OCI-LY3 (cell line): ENCODE measurements around the gene MISP.
"Not testable (repeated sequence)": the region's sequence is repeated elsewhere in the genome, so short reads cannot be mapped to it uniquely, and the experiment has no call there.

Experiments used
- H2AFZ ChIP-seq: fragments of 200-600, 300-600 bp; shearing (Covaris generic); 2 replicates; pipeline ENCODE4 v1.6.0; 2014; ENCODE audit warnings: antibody characterized with exemption, low read depth, low read length
- H3K27ac ChIP-seq: fragments of 200-600, 300-600 bp; sonication (generic); 2 replicates; pipeline ENCODE4 v1.5.1; 2014; ENCODE audit warnings: mild to moderate bottlenecking, low read length, moderate library complexity, mixed read lengths
- H3K27me3 ChIP-seq: fragments of 200-600, 300-600 bp; sonication (generic); 2 replicates; pipeline ENCODE4 v1.6.1; 2014; ENCODE audit warnings: low read depth, low read length, mixed read lengths
- H3K36me3 ChIP-seq: fragments of 200-600, 300-600 bp; sonication (generic); replicated peaks from 2 replicates; pipeline ENCODE3; 2014; ENCODE audit warnings: low read depth, low read length, mixed read lengths
- H3K4me1 ChIP-seq: fragments of 300-600, 200-600 bp; sonication (generic); 2 replicates; pipeline ENCODE4 v1.6.1; 2014; ENCODE audit warnings: low read length, mixed read lengths
- H3K4me2 ChIP-seq: fragments of 200-600, 300-600 bp; sonication (generic); 2 replicates; pipeline ENCODE4 v1.6.1; 2014; ENCODE audit warnings: low read length, mixed read lengths
- H3K4me3 ChIP-seq: fragments of 300-600, 200-600 bp; sonication (generic); 2 replicates; pipeline ENCODE4 v1.5.1; 2014; ENCODE audit warnings: antibody characterized with exemption, mild to moderate bottlenecking, low read length, moderate library complexity
- H3K79me2 ChIP-seq: fragments of 300-600, 200-600 bp; shearing (Covaris generic); 2 replicates; pipeline ENCODE4 v1.6.1; 2014; ENCODE audit warnings: mild to moderate bottlenecking, low read length, mixed read lengths
- H3K9ac ChIP-seq: fragments of 300-600, 200-600 bp; shearing (Covaris generic); 2 replicates; pipeline ENCODE4 v1.6.0; 2014; ENCODE audit warnings: mild to moderate bottlenecking, low read length, moderate library complexity
- H3K9me3 ChIP-seq: fragments of 200-600, 300-600 bp; shearing (Covaris generic); 2 replicates; pipeline ENCODE4 v1.6.1; 2014; ENCODE audit warnings: low read length, mixed read lengths; ENCODE audit not compliant: insufficient read depth
- H4K20me1 ChIP-seq: fragments of 200-600, 300-600 bp; sonication (generic); 2 replicates; pipeline ENCODE4 v1.6.1; 2016; ENCODE audit warnings: low read length, mixed read lengths; ENCODE audit not compliant: insufficient read depth
- EZH2phosphoT487 ChIP-seq: fragments of 200-600 bp; shearing (Covaris generic); IDR thresholded peaks from 2 replicates; pipeline ENCODE4 v1.6.1; 2018; ENCODE audit warnings: antibody characterized with exemption, mixed run types, low read depth
- TF ChIP-seq, protein P1 (sequence below): fragments of 200-600, 300-600 bp; sonication (generic); IDR thresholded peaks from 2 replicates; pipeline ENCODE4 v1.5.1; 2014; ENCODE audit warnings: antibody characterized with exemption, low read length, low read depth

MISP gene, protein sequence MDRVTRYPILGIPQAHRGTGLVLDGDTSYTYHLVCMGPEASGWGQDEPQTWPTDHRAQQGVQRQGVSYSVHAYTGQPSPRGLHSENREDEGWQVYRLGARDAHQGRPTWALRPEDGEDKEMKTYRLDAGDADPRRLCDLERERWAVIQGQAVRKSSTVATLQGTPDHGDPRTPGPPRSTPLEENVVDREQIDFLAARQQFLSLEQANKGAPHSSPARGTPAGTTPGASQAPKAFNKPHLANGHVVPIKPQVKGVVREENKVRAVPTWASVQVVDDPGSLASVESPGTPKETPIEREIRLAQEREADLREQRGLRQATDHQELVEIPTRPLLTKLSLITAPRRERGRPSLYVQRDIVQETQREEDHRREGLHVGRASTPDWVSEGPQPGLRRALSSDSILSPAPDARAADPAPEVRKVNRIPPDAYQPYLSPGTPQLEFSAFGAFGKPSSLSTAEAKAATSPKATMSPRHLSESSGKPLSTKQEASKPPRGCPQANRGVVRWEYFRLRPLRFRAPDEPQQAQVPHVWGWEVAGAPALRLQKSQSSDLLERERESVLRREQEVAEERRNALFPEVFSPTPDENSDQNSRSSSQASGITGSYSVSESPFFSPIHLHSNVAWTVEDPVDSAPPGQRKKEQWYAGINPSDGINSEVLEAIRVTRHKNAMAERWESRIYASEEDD

DNA sequence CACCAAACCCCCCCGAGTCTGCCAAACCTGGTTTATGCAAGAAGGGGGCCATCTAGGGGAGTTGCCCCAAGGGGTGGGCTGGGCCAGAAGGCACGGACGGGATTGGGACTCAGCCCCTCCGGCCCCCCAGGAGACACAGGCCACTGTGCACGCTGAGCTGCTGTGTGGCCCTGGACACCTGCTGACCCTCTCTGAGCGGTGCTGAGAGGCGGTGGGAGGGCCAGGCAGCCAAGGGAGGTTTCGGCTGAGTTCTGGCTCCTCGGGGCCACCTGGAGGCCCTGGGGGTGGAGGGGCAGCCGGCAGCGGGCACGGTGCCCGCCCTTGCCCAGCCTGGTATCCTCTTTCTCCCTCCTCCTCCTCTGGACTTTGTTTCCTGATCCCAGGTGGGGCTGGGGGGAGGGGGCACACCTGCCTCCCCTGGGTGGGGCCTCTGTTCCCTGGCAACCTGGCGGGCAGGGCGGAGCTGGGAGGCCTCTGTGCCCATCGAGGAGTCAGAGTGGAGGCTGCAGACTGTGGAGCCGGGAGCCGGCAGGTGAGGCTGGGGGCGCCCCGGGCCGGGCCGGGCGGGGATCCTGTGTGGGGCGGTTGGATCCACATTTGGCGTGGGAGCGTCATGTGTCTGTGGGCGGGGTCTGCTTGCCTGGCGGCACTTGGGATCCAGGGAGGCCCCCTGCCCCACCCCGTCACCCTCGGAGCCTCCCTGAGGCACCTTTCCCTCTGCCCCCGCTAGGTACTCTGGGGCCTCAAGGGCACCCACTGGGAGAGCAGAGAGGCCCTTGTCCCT, at the start of gene MISP:
Gene MISP (plus strand): TSS at position 473 of the 784 bp plus-strand sequence. CDS start 5,835 bp downstream, outside the sequence.
- Histone ChIP-seq H3K4me1 (no peaks in the 10 kb centered on the region), H3K79me2 (no peaks in the 10 kb centered on the region), H3K36me3 (no peaks in the 10 kb centered on the region), H2AFZ (no peak within 1 kb of the TSS), H3K9me3 (no peaks in the 10 kb centered on the region), H3K9ac (no peak within 1 kb of the TSS), H3K27ac (no peak within 1 kb of the TSS), H3K4me3 (no peak within 1 kb of the TSS), H3K4me2 (no peak within 1 kb of the TSS), H4K20me1 (no peaks in the 10 kb centered on the region), H3K27me3 (no peaks in the 10 kb centered on the region)
- TF ChIP-seq, protein P1, sequence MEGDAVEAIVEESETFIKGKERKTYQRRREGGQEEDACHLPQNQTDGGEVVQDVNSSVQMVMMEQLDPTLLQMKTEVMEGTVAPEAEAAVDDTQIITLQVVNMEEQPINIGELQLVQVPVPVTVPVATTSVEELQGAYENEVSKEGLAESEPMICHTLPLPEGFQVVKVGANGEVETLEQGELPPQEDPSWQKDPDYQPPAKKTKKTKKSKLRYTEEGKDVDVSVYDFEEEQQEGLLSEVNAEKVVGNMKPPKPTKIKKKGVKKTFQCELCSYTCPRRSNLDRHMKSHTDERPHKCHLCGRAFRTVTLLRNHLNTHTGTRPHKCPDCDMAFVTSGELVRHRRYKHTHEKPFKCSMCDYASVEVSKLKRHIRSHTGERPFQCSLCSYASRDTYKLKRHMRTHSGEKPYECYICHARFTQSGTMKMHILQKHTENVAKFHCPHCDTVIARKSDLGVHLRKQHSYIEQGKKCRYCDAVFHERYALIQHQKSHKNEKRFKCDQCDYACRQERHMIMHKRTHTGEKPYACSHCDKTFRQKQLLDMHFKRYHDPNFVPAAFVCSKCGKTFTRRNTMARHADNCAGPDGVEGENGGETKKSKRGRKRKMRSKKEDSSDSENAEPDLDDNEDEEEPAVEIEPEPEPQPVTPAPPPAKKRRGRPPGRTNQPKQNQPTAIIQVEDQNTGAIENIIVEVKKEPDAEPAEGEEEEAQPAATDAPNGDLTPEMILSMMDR: no peak
- TF ChIP-seq EZH2phosphoT487: no peak

DNA sequence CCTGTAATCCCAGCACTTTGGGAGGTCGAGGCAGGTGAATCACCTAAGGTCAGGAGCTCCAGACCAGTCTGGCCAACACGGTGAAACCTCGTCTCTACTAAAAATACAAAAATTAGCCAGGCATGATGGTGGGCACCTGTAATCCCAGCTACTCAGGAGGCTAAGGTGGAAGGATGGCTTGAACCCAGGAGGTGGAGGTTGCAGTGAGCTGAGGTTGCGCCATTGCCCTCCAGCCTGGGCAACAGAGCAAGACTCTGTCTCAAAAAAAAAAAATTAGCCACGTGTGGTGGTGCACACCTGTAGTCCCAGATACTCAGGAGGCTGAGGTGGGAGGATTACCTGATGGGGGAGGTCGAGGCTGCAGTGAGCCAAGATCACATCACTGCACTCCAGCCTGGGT, 48.1 kb upstream of the MISP start:
- not testable (repeated sequence) for H3K4me1 ChIP-seq, H2AFZ ChIP-seq, H3K27me3 ChIP-seq, H3K9ac ChIP-seq, H3K27ac ChIP-seq, H4K20me1 ChIP-seq, H3K4me3 ChIP-seq, H3K4me2 ChIP-seq, H3K9me3 ChIP-seq, H3K36me3 ChIP-seq, H3K79me2 ChIP-seq

DNA sequence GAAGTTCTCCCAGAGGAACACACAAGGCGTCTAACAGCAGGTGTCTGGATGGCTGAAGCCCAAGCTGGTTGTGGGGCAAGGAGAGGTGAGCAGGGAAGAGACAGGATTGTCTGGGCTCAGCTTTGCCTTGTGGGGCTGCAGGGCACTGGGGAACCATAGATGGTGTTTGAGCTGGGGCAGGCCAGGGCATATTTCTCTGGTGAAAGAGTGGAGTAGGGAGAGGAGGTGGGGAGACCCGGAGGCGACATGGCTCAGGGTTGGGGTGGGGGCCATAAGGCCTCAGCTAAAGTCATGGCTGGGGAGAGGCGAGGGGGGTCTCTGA, 47.6 kb upstream of the MISP start:
- TF ChIP-seq, protein P1: no peak
- TF ChIP-seq EZH2phosphoT487: no peak
- no peak overlapping the region for H2AFZ ChIP-seq
- no peak overlapping the region for H3K27ac ChIP-seq
- no peak overlapping the region for H3K4me3 ChIP-seq
- H3K4me2 ChIP-seq: no peak overlapping the region
- no peaks in the 10 kb centered on the region for H3K36me3 ChIP-seq
- no peaks in the 10 kb centered on the region for H3K27me3 ChIP-seq
- H4K20me1 ChIP-seq: no peaks in the 10 kb centered on the region
- no peaks in the 10 kb centered on the region for H3K9me3 ChIP-seq
- H3K9ac ChIP-seq: no peak overlapping the region
- no peaks in the 10 kb centered on the region for H3K79me2 ChIP-seq
- H3K4me1 ChIP-seq: no peaks in the 10 kb centered on the region

DNA sequence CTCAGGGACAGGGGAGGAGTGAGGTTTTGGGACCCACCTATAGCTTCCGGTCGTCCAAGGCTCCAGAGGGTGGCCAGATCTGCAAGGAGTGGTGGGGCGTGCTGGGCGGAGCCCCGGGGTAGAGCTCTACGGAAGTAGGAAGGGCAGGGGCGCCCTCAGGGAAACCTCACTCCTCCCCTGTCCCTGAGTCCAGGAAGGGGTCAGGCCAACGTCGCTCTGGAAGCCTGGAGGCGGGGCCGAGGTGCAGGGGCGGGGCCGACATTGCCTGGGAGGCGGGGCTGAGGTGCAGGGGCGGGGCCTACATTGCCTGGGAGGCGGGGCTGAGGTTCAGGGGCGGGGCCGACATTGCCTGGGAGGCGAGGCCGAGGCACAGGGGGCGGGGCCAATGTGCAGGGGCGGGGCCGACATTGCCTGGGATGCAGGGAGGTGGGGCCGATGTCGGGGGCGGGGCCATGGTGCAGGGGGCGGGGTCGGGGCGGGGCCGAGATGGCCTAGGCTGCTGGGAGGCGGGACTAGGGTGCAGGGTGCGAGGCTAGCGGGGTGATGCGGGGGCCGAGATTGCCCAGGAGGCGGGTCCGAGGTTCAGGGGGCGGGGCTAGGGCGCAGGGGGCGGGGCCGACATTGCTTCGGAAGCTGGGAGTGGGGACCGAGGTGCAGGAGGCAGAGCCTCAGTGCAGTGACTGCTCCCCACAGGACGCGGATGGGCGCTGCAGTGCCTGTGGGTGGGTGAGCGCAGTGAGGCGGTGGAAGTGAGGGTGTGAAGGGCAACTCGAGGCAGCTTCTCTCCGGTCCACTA, 47.1 kb upstream of the MISP start:
- Histone ChIP-seq H3K36me3 (no peaks in the 10 kb centered on the region), H3K27ac (no peak overlapping the region), H2AFZ (no peak overlapping the region), H3K79me2 (no peaks in the 10 kb centered on the region), H3K9ac (no peak overlapping the region), H4K20me1 (no peaks in the 10 kb centered on the region), H3K4me3 (no peak overlapping the region), H3K4me1 (no peaks in the 10 kb centered on the region), H3K27me3 (no peaks in the 10 kb centered on the region), H3K9me3 (no peaks in the 10 kb centered on the region), H3K4me2 (no peak overlapping the region)
- no peak for TF ChIP-seq EZH2phosphoT487
- TF ChIP-seq, protein P1: no peak
